B cell (primary cell): ENCODE measurements around the gene MIGA1. TPM values are rescaled to one million over a fixed set of nuclear protein-coding genes. Genes with fewer than 3 reads are reported as not detected.
"Not testable (repeated sequence)": the region's sequence is repeated elsewhere in the genome, so short reads cannot be mapped to it uniquely, and the experiment has no call there.

Experiments
- ATAC-seq: fragments of 200-7000 bp; cut with Tn5 transposase; one replicate; pipeline ENCODE4 v1.10.0; 2021; ENCODE audit warnings: low read depth, mild to moderate bottlenecking, moderate number of reproducible peaks, moderate library complexity
- CTCF ChIA-PET: fragments of 350-600 bp; sonication (Branson Sonifier 250); formaldehyde crosslinking; loops from one replicate; lab custom pipeline; 2021; ENCODE audit warnings: antibody characterized with exemption, inconsistent platforms; lab: Charles Lee
- POLR2A ChIA-PET: fragments of 350-600 bp; sonication (Branson Sonifier 250); formaldehyde crosslinking; loops from one replicate; lab custom pipeline; 2021; ENCODE audit warnings: antibody characterized with exemption; lab: Charles Lee
- DNase-seq: peaks from one replicate; pipeline ENCODE4 v3.0.0; 2013
- H2AFZ ChIP-seq: 2 replicates; pipeline ENCODE4 v1.6.1; 2012; ENCODE audit warnings: mild to moderate bottlenecking, low read depth, low read length; ENCODE audit not compliant: insufficient read depth, poor library complexity, severe bottlenecking
- H3K27ac ChIP-seq, 2 donors: 1 replicate in 1 of 2; 2 replicates in 1 of 2; pipeline ENCODE4 v1.5.1; 2012 to 2013; ENCODE audit warnings: low read length in 2 of 2, mild to moderate bottlenecking in 2 of 2, moderate library complexity in 1 of 2
- H3K27me3 ChIP-seq, 4 experiments: fragments of 200-600 bp in 1 of 4; sonication (generic) in 1 of 4; replicated peaks in 1 of 4; 1 replicate in 2 of 4; 2 replicates in 2 of 4; pipeline versions ENCODE4 v1.6.1 to v1.7.0; 2013 to 2016; ENCODE audit warnings: low read length in 3 of 4, mild to moderate bottlenecking in 2 of 4, mixed read lengths in 1 of 4, moderate library complexity in 1 of 4; ENCODE audit not compliant: insufficient read depth in 4 of 4, control insufficient read depth in 3 of 4; ENCODE audit errors: control extremely low read depth in 1 of 4
- H3K36me3 ChIP-seq, 2 experiments: replicated peaks in 1 of 2; 1 replicate in 1 of 2; 2 replicates in 1 of 2; pipeline versions ENCODE4 v1.6.1 to v1.7.1; 2013; ENCODE audit warnings: low read length in 1 of 2; ENCODE audit not compliant: insufficient read depth in 2 of 2, control insufficient read depth in 1 of 2; ENCODE audit errors: control extremely low read depth in 1 of 2, extremely low read depth in 1 of 2
- H3K4me1 ChIP-seq, 2 donors: fragments of 200-600 bp in 1 of 2; sonication (generic) in 1 of 2; 1 replicate in 1 of 2; 2 replicates in 1 of 2; pipeline versions ENCODE4 v1.5.1 to v1.6.1; 2013 to 2017; ENCODE audit warnings: low read length in 2 of 2; ENCODE audit not compliant: control insufficient read depth in 2 of 2, insufficient read depth in 2 of 2
- H3K4me2 ChIP-seq: replicated peaks from 2 replicates; pipeline ENCODE3; 2012; ENCODE audit warnings: mild to moderate bottlenecking, low read depth, low read length; ENCODE audit not compliant: poor library complexity, severe bottlenecking
- H3K4me3 ChIP-seq, 5 experiments: fragments of 200-600 bp in 1 of 5; sonication (generic) in 1 of 5; 1 replicate in 3 of 5; 2 replicates in 2 of 5; pipeline versions ENCODE4 v1.5.1 to v1.7.0; 2011 to 2016; ENCODE audit warnings: low read length in 4 of 5, mild to moderate bottlenecking in 4 of 5, low read depth in 2 of 5, control low read depth in 1 of 5, moderate library complexity in 1 of 5; ENCODE audit not compliant: insufficient read depth in 1 of 5; ENCODE audit errors: control extremely low read depth in 1 of 5, extremely low read depth in 1 of 5
- H3K79me2 ChIP-seq: fragments of 200-600 bp; sonication (generic); one replicate; pipeline ENCODE4 v1.6.0; 2016; ENCODE audit warnings: low read length; ENCODE audit not compliant: control insufficient read depth, insufficient read depth
- H3K9ac ChIP-seq: fragments of 200-600 bp; sonication (generic); 2 replicates; pipeline ENCODE4 v1.6.1; 2017; ENCODE audit warnings: mild to moderate bottlenecking, low read length, moderate library complexity
- H3K9me3 ChIP-seq, 3 donors: one replicate each; pipeline versions ENCODE4 v1.6.1 to v1.7.1; 2013; ENCODE audit warnings: low read length in 2 of 3; ENCODE audit not compliant: control insufficient read depth in 2 of 3, insufficient read depth in 1 of 3; ENCODE audit errors: control extremely low read depth in 1 of 3
- H4K20me1 ChIP-seq: 2 replicates; pipeline ENCODE4 v1.6.0; 2012; ENCODE audit warnings: mild to moderate bottlenecking, low read length; ENCODE audit not compliant: insufficient read depth, control insufficient read depth, poor library complexity, severe bottlenecking
- H3K27ac Mint-ChIP-seq: one replicate; pipeline ENCODE4 v1.8.0; 2021; ENCODE audit warnings: mixed read lengths
- H3K27me3 Mint-ChIP-seq: one replicate; pipeline ENCODE4 v1.8.0; 2021; ENCODE audit warnings: mixed read lengths
- H3K4me1 Mint-ChIP-seq: one replicate; pipeline ENCODE4 v1.8.0; 2021; ENCODE audit warnings: mixed read lengths
- H3K4me3 Mint-ChIP-seq: one replicate; pipeline ENCODE4 v1.8.0; 2021; ENCODE audit warnings: mixed read lengths
- H3K9me3 Mint-ChIP-seq: one replicate; pipeline ENCODE4 v1.8.0; 2022; ENCODE audit warnings: mixed read lengths; ENCODE audit not compliant: insufficient read depth
- CTCF ChIP-seq: fragments of 200-600 bp; IDR thresholded peaks from one replicate; pipeline ENCODE4 v1.8.0; 2022; ENCODE audit warnings: antibody characterized with exemption, mild to moderate bottlenecking
- EZH2 ChIP-seq: IDR thresholded peaks from 2 replicates; pipeline ENCODE4 v1.6.1; 2012; ENCODE audit warnings: borderline replicate concordance, low read depth, mild to moderate bottlenecking, moderate library complexity, low read length; ENCODE audit not compliant: insufficient read depth, poor library complexity, severe bottlenecking
- WGBS: methylation state at CpG from one replicate; pipeline ENCODE4 v1.1.5; 2013; ENCODE audit warnings: missing lambda C conversion rate; ENCODE audit not compliant: insufficient coverage; 5-methylcytosine and 5-hydroxymethylcytosine counted together
- intact Hi-C: fragments of 100-400 bp; cut with micrococcal nuclease; formaldehyde crosslinking; loops from one replicate; pipeline ENCODE4 v1.10.0; 2022
- polyA plus RNA-seq: library from polyadenylated mRNA; depleted of rRNA; stranded (reverse); fragments of >200 nt; gene quantifications from 2 replicates; pipeline ENCODE4 v1.2.3, GENCODE V29; 2012
- total RNA-seq, 2 donors: library from RNA; stranded (reverse); fragments of 120-200 nt in 1 of 2; gene quantifications; 1 replicate in 1 of 2; 2 replicates in 1 of 2; pipeline versions ENCODE4 v1.2.3 to v1.2.4, GENCODE V29; 2013 to 2022

The MIGA1 gene
- total and polyA plus RNA-seq, 2 donors (not counting 1 experiment from before 2014, with no cell fraction given) = 5.0 to 18.0 TPM

- DNase-seq = no peak
- intact Hi-C loops = no loop called here
- Histone ChIP-seq H4K20me1 (no peaks in the 10 kb centered on the region), H3K79me2 (no peaks in the 10 kb centered on the region), H3K4me3 (no peak overlapping the region), H3K27ac (no peak overlapping the region), H3K36me3 (no peaks in the 10 kb centered on the region), H3K4me1 (no peaks in the 10 kb centered on the region), H2AFZ (no peak overlapping the region), H3K4me2 (no peak overlapping the region), H3K27me3 (no peaks in the 10 kb centered on the region), H3K9ac (no peak overlapping the region), H3K9me3 (no peaks in the 10 kb centered on the region)
- Mint-ChIP-seq H3K9me3 (no peaks in the 10 kb centered on the region), H3K4me3 (no peak overlapping the region), H3K4me1 (no peaks in the 10 kb centered on the region), H3K27ac (no peak overlapping the region), H3K27me3 (peaks cover 6% of the 10 kb centered on the region)
- TF ChIP-seq EZH2 (no peak), CTCF (no peak)
- ATAC-seq = no peak
- ChIA-PET CTCF (no interaction called here), POLR2A (no interaction called here)
- 100% methylated on average over 3 of the region's 4 CpGs for WGBS
Measured at GRCh38 chr1:77910116-77910515, 130.7 kb downstream of the MIGA1 start.

DNA sequence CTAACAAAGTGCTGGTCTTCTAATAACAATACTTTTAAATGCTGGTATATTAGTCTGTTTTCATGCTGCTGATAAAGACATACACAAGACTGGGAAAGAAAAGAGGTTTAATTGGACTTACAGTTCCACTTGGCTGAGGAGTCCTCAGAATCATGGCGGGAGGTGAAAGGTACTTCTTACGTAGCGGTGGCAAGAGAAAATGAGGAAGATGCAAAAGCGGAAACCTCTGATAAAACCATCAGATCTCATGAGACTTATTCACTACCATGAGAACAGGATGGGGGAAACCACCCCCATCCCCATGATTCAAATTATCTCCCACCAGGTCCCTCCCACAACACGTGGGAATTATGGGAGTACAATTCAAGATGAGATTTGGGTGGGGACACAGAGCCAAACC lies 139.5 kb downstream of the MIGA1 start:
- H3K9me3 Mint-ChIP-seq, H3K4me3 Mint-ChIP-seq, H3K36me3 ChIP-seq, H2AFZ ChIP-seq, H3K27me3 Mint-ChIP-seq, POLR2A ChIA-PET, H3K9ac ChIP-seq, H3K27me3 ChIP-seq, DNase-seq, ATAC-seq, H3K4me1 ChIP-seq, H3K9me3 ChIP-seq, CTCF ChIA-PET, H4K20me1 ChIP-seq, H3K27ac Mint-ChIP-seq, H3K79me2 ChIP-seq, intact Hi-C loops, H3K4me3 ChIP-seq, H3K27ac ChIP-seq, H3K4me1 Mint-ChIP-seq, H3K4me2 ChIP-seq: not testable (repeated sequence)
- no CpG with 5 or more reads among the region's 5 CpGs for WGBS
